ENCODE results near the gene CCSER1. TPM values are rescaled to one million over a fixed set of nuclear protein-coding genes. Genes with fewer than 3 reads are reported as not detected.

The CCSER1 gene
- total RNA-seq, 2 experiments from 2014 or later: not detected

- no peaks in the 10 kb centered on the region for H3K36me3 ChIP-seq (ENCODE audit: insufficient read depth, low read length)
- H3K9me3 ChIP-seq (ENCODE audit: low read length): no peaks in the 10 kb centered on the region
- no peaks in the 10 kb centered on the region for H3K79me2 ChIP-seq (ENCODE audit: insufficient read depth, low read depth, low read length)
- POLR2A ChIA-PET: no interaction called here
- intact Hi-C loops (cut with micrococcal nuclease; ENCODE audit: unreplicated experiment): no loop called here
- H3K9me2 ChIP-seq (ENCODE audit: insufficient read depth, low read length): no peaks in the 10 kb centered on the region
- H3K27ac ChIP-seq (ENCODE audit: low read depth, low read length, poor library complexity, severe bottlenecking): no peak overlapping the region
- TF ChIP-seq, protein P1, sequence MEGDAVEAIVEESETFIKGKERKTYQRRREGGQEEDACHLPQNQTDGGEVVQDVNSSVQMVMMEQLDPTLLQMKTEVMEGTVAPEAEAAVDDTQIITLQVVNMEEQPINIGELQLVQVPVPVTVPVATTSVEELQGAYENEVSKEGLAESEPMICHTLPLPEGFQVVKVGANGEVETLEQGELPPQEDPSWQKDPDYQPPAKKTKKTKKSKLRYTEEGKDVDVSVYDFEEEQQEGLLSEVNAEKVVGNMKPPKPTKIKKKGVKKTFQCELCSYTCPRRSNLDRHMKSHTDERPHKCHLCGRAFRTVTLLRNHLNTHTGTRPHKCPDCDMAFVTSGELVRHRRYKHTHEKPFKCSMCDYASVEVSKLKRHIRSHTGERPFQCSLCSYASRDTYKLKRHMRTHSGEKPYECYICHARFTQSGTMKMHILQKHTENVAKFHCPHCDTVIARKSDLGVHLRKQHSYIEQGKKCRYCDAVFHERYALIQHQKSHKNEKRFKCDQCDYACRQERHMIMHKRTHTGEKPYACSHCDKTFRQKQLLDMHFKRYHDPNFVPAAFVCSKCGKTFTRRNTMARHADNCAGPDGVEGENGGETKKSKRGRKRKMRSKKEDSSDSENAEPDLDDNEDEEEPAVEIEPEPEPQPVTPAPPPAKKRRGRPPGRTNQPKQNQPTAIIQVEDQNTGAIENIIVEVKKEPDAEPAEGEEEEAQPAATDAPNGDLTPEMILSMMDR (conservative IDR thresholded peaks at IDR 0.05; ENCODE audit: low read length): no peak
- H3K4me1 ChIP-seq (ENCODE audit: insufficient read depth, low read length, poor library complexity, severe bottlenecking): no peaks in the 10 kb centered on the region
- no peaks in the 10 kb centered on the region for H4K20me1 ChIP-seq (ENCODE audit: insufficient read depth, low read length)
- no peak overlapping the region for H3K4me2 ChIP-seq (ENCODE audit: low read length)
- H3K4me3 ChIP-seq (ENCODE audit: low read depth, low read length, poor library complexity, severe bottlenecking): no peak overlapping the region
- CTCF ChIA-PET (ENCODE audit: unreplicated experiment): no interaction called here
- H2AFZ ChIP-seq (ENCODE audit: low read length): no peak overlapping the region
- no peak for DNase-seq (ENCODE audit: low spot score)
- BruUV-seq (replicated peaks): no TSS peak
Observed at GRCh38 chr4:90290345-90290744, 163.2 kb downstream of the CCSER1 start.

GRCh38 chr4:90292438-90292837 lies 165.2 kb downstream of the CCSER1 start:
- CTCF ChIA-PET (ENCODE audit: unreplicated experiment): no interaction called here

GRCh38 chr4:90293320-90293719 lies 166.1 kb downstream of the CCSER1 start:
- DNase-seq (ENCODE audit: low spot score): peak; percentile 3
- ChIA-PET POLR2A (no interaction called here), CTCF (ENCODE audit: unreplicated experiment) (no interaction called here)
- no peak for TF ChIP-seq EZH2phosphoT487 (IDR thresholded peaks at IDR 0.05; ENCODE audit: borderline replicate concordance, low read depth, low read length)
- TF ChIP-seq, protein P1 (conservative IDR thresholded peaks at IDR 0.05; ENCODE audit: low read length): peak; percentile 68; the same call in 1 of the 2 replicates
- no TSS peak for BruUV-seq (replicated peaks)
- no peak overlapping the region for H2AFZ ChIP-seq (ENCODE audit: low read length)
- H3K36me3 ChIP-seq (ENCODE audit: insufficient read depth, low read length): no peaks in the 10 kb centered on the region
- intact Hi-C loops (cut with micrococcal nuclease; ENCODE audit: unreplicated experiment): no loop called here
- no peaks in the 10 kb centered on the region for H3K9me3 ChIP-seq (ENCODE audit: low read length)
- no peak overlapping the region for H3K27ac ChIP-seq (ENCODE audit: low read depth, low read length, poor library complexity, severe bottlenecking)
- H3K4me1 ChIP-seq (ENCODE audit: insufficient read depth, low read length, poor library complexity, severe bottlenecking): no peaks in the 10 kb centered on the region
- H3K9me2 ChIP-seq (ENCODE audit: insufficient read depth, low read length): no peaks in the 10 kb centered on the region
- no peak overlapping the region for H3K4me2 ChIP-seq (ENCODE audit: low read length)
- H4K20me1 ChIP-seq (ENCODE audit: insufficient read depth, low read length): no peaks in the 10 kb centered on the region
- H3K4me3 ChIP-seq (ENCODE audit: low read depth, low read length, poor library complexity, severe bottlenecking): no peak overlapping the region
- H3K79me2 ChIP-seq (ENCODE audit: insufficient read depth, low read depth, low read length): no peaks in the 10 kb centered on the region

More at GRCh38 chr4:90292438-90292837, 165.2 kb downstream of the CCSER1 start:
- no peaks in the 10 kb centered on the region for H4K20me1 ChIP-seq (ENCODE audit: insufficient read depth, low read length)
- no peak overlapping the region for H3K4me3 ChIP-seq (ENCODE audit: low read depth, low read length, poor library complexity, severe bottlenecking)
- BruUV-seq (replicated peaks): no TSS peak
- H3K9me3 ChIP-seq (ENCODE audit: low read length): no peaks in the 10 kb centered on the region
- POLR2A ChIA-PET: no interaction called here
- no peak overlapping the region for H3K27ac ChIP-seq (ENCODE audit: low read depth, low read length, poor library complexity, severe bottlenecking)
- H2AFZ ChIP-seq (ENCODE audit: low read length): no peak overlapping the region
- H3K4me1 ChIP-seq (ENCODE audit: insufficient read depth, low read length, poor library complexity, severe bottlenecking): no peaks in the 10 kb centered on the region
- H3K79me2 ChIP-seq (ENCODE audit: insufficient read depth, low read depth, low read length): no peaks in the 10 kb centered on the region
- intact Hi-C loops (cut with micrococcal nuclease; ENCODE audit: unreplicated experiment): no loop called here
- DNase-seq (ENCODE audit: low spot score): no peak
- TF ChIP-seq EZH2phosphoT487 (IDR thresholded peaks at IDR 0.05; ENCODE audit: borderline replicate concordance, low read depth, low read length): no peak
- TF ChIP-seq, protein P1 (conservative IDR thresholded peaks at IDR 0.05; ENCODE audit: low read length): no peak
- H3K4me2 ChIP-seq (ENCODE audit: low read length): no peak overlapping the region
- no peaks in the 10 kb centered on the region for H3K9me2 ChIP-seq (ENCODE audit: insufficient read depth, low read length)
- no peaks in the 10 kb centered on the region for H3K36me3 ChIP-seq (ENCODE audit: insufficient read depth, low read length)
